K562 (cell line): ENCODE measurements around the gene MYOT. TPM values are rescaled to one million over a fixed set of nuclear protein-coding genes. Genes with fewer than 3 reads are reported as not detected.
A peak's percentile ranks its signal among the peaks of the same experiment; 100 is the strongest.

Source experiments
- BCL6 ChIP-seq: fragments of 250-450 bp; sonication (Bioruptor Pico); IDR thresholded peaks from 2 replicates; pipeline ENCODE4 v1.4.0; 2020
- BRCA1 ChIP-seq, 2 experiments: fragments of 450-650 bp in 1 of 2; sonication (generic) in 1 of 2; formaldehyde crosslinking in 1 of 2; IDR thresholded peaks; 2 replicates each; pipeline versions ENCODE4 v1.5.0 to v1.6.1; 2017 to 2020; ENCODE audit warnings: mild to moderate bottlenecking in 1 of 2, missing genetic modification reagents in 1 of 2
- CBX5 ChIP-seq: IDR thresholded peaks from 2 replicates; pipeline ENCODE4 v1.6.1; 2014; ENCODE audit warnings: low read depth, borderline replicate concordance
- CTBP1 ChIP-seq: fragments of 450-650 bp; IDR thresholded peaks from 2 replicates; pipeline ENCODE4 v1.6.1; 2016; ENCODE audit warnings: borderline replicate concordance
- DACH1 ChIP-seq: fragments of 450-650 bp; IDR thresholded peaks from 2 replicates; pipeline ENCODE4 v1.6.1; 2018; ENCODE audit not compliant: partially characterized antibody
- ESRRA ChIP-seq: fragments of 450-650 bp; IDR thresholded peaks from 2 replicates; pipeline ENCODE4 v1.6.1; 2014; ENCODE audit warnings: low read depth, mild to moderate bottlenecking, moderate library complexity, borderline replicate concordance
- ETV5 ChIP-seq: sonication (generic); formaldehyde crosslinking; IDR thresholded peaks from 2 replicates; pipeline ENCODE4 v1.4.0; 2020; ENCODE audit warnings: low read depth, mild to moderate bottlenecking, missing genetic modification reagents
- KDM1A ChIP-seq, 2 experiments: fragments of 450-650 bp; IDR thresholded peaks; 2 replicates each; pipeline ENCODE4 v1.6.1; 2016; ENCODE audit warnings: mild to moderate bottlenecking in 2 of 2
- MYC ChIP-seq, 2 experiments: fragments of 250-450 bp in 1 of 2; sonication (Bioruptor Pico) in 1 of 2; IDR thresholded peaks; 2 replicates each; pipeline versions ENCODE4 v1.5.1 to v1.6.1; 2012 to 2021; ENCODE audit warnings: low read depth in 2 of 2, borderline replicate concordance in 1 of 2, improper control_type of control experiment in 1 of 2, low read length in 1 of 2, mild to moderate bottlenecking in 1 of 2, moderate library complexity in 1 of 2
- NONO ChIP-seq, 2 experiments: fragments of 200-400 bp in 1 of 2; fragments of 450-650 bp in 1 of 2; formaldehyde crosslinking in 1 of 2; IDR thresholded peaks; 2 replicates each; pipeline ENCODE4 v1.6.1; 2017; ENCODE audit warnings: low read depth in 2 of 2, mild to moderate bottlenecking in 2 of 2, moderate library complexity in 2 of 2, low read length in 1 of 2
- NR2C2 ChIP-seq, 2 experiments: fragments of 200-800 bp in 1 of 2; sonication (Bioruptor generic) in 1 of 2; sonication (generic) in 1 of 2; formaldehyde crosslinking in 1 of 2; IDR thresholded peaks; 2 replicates each; pipeline versions ENCODE4 v1.6.1 to v1.8.0; 2016 to 2022; ENCODE audit warnings: mild to moderate bottlenecking in 1 of 2, missing compliant biosample characterization in 1 of 2, missing genetic modification characterization in 1 of 2, missing genetic modification reagents in 1 of 2
- RBM22 ChIP-seq: fragments of 200-400 bp; formaldehyde crosslinking; IDR thresholded peaks from 2 replicates; pipeline ENCODE4 v1.6.1; 2018; ENCODE audit warnings: low read length, low read depth; ENCODE audit not compliant: poor library complexity, severe bottlenecking
- RFX7 ChIP-seq: fragments of 250-450 bp; sonication (Bioruptor Pico); IDR thresholded peaks from 2 replicates; pipeline ENCODE4 v1.5.1; 2021; ENCODE audit warnings: mild to moderate bottlenecking
- SAP30 ChIP-seq: fragments of 200-600 bp; sonication (generic); IDR thresholded peaks from 2 replicates; pipeline ENCODE4 v1.6.1; 2012; ENCODE audit warnings: borderline replicate concordance, low read depth, mild to moderate bottlenecking, moderate library complexity, low read length, control low read depth, inconsistent platforms; ENCODE audit not compliant: insufficient read depth, poor library complexity, severe bottlenecking
- TEAD1 ChIP-seq, 2 experiments: fragments of 450-650 bp in 1 of 2; sonication (generic) in 1 of 2; formaldehyde crosslinking; IDR thresholded peaks; 2 replicates each; pipeline versions ENCODE4 v1.4.0 to v1.8.0; 2020 to 2022; ENCODE audit warnings: mild to moderate bottlenecking in 2 of 2, missing genetic modification reagents in 1 of 2
- XRCC3 ChIP-seq: fragments of 450-650 bp; IDR thresholded peaks from 2 replicates; pipeline ENCODE4 v1.6.1; 2017; ENCODE audit warnings: mild to moderate bottlenecking, moderate library complexity
- ZNF24 ChIP-seq: fragments of 450-650 bp; IDR thresholded peaks from 2 replicates; pipeline ENCODE4 v1.6.1; 2016
- ZNF445 ChIP-seq: fragments of 250-450 bp; sonication (Bioruptor Pico); IDR thresholded peaks from 2 replicates; pipeline ENCODE4 v1.4.0; 2020; ENCODE audit warnings: low read depth, mild to moderate bottlenecking, moderate library complexity
- ZNF717 ChIP-seq: fragments of 250-450 bp; sonication (Bioruptor Pico); IDR thresholded peaks from 2 replicates; pipeline ENCODE4 v1.5.0; 2021
- polyA plus RNA-seq, 8 experiments: library from polyadenylated mRNA; depleted of rRNA in 4 of 8; stranded (reverse) in 5 of 8; unstranded in 3 of 8; fragments of >200 nt; fragmentation: Nextera tagmentation in 2 of 8; fragmentation: Illumina TruSeq in 1 of 8; extraction: Ambion mirVana in 2 of 8; extraction: Trizol in 1 of 8; gene quantifications; 2 replicates each; pipeline versions ENCODE4 v1.2.1 to v1.2.3, GENCODE V29; 2011 to 2014; ENCODE audit warnings: inconsistent platforms in 1 of 8, missing spikeins in 1 of 8
- total RNA-seq, 7 experiments: library from RNA; depleted of rRNA in 6 of 7; stranded (reverse); fragments of >200 nt in 6 of 7; fragmentation: Illumina TruSeq in 2 of 7; extraction: Trizol in 2 of 7; gene quantifications; 2 replicates each; pipeline versions ENCODE4 v1.2.1 to v1.2.3, GENCODE V29; 2011 to 2021; ENCODE audit warnings: low replicate concordance in 1 of 7
- TF ChIP-seq, protein P1 (sequence below): fragments of 450-650 bp; conservative IDR thresholded peaks from 2 replicates; pipeline ENCODE4 v1.6.1; 2016; ENCODE audit warnings: missing genetic modification characterization, low read depth, mild to moderate bottlenecking, control low read depth, missing compliant biosample characterization
- TF ChIP-seq, protein P2 (sequence below): sonication (generic); formaldehyde crosslinking; IDR thresholded peaks from 2 replicates; pipeline ENCODE4 v1.8.0; 2022; ENCODE audit warnings: mild to moderate bottlenecking, missing genetic modification reagents
- TF ChIP-seq, protein P3 (sequence below): fragments of 450-650 bp; IDR thresholded peaks from 2 replicates; pipeline ENCODE4 v1.6.1; 2017; ENCODE audit warnings: mild to moderate bottlenecking, moderate library complexity

Gene MYOT
- total and polyA plus RNA-seq, 9 of the 15 experiments (the other 6 are each of a cell fraction or from before 2014, with no cell fraction given): 0.24 to 0.38 TPM; not detected in 7

DNA sequence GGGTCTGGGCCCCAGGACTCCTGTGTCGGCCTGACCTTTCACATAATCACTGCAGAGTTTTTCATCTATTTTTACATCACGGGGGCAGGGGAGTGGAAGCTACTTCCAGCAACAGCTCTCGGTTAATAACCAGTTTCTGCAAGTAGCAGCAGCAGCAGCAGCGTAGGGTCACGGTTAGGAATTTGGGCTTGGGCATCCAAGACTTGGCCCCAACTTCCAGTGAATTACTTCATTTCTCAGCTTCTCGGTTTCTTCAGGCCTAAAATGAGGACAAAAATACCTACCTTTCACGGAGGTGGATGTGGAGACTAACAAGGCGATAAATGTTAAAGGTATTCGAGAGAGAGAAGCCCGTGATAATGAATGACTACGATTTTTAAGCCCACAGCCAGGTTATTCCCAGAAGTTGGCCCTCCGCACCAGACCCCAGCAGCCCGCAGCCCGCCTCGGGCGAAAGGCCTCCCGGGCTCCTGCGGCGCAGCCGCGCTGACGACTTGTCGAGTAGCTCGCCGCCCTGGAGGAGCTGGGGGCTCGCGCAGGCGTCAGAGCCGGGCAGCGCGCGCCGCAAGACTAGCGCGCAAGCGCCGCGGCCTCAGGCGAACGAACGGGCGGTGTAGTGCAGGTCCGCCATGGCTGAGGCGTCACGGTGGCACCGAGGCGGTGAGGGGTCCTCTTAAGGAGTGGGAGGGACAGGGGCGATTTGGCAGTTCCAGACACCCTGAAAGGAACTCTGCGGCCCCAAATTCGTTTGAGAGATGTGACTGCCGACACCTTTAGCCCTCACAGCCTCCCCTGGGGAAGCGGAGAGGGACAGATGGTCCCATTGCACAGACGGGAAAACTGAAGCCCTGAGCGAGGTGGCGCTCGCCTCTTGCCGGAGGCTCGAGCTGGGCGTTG is 21.5 kb downstream of the MYOT start, which contains the start of gene PKD2L2 (continued):
- TF ChIP-seq, protein P1, sequence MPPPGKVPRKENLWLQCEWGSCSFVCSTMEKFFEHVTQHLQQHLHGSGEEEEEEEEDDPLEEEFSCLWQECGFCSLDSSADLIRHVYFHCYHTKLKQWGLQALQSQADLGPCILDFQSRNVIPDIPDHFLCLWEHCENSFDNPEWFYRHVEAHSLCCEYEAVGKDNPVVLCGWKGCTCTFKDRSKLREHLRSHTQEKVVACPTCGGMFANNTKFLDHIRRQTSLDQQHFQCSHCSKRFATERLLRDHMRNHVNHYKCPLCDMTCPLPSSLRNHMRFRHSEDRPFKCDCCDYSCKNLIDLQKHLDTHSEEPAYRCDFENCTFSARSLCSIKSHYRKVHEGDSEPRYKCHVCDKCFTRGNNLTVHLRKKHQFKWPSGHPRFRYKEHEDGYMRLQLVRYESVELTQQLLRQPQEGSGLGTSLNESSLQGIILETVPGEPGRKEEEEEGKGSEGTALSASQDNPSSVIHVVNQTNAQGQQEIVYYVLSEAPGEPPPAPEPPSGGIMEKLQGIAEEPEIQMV: 0 out of 2 replicates have a peak, but pooled peaks have one; percentile 7
- peak; percentile 8 to 69; a peak in 1 of 4 replicates for TF ChIP-seq NONO (IDR thresholded peaks at IDR 0.05; ENCODE audit: low read depth in 2 of 2, low read length in 1 of 2)
- no peak for TF ChIP-seq DACH1
- TF ChIP-seq, protein P2, sequence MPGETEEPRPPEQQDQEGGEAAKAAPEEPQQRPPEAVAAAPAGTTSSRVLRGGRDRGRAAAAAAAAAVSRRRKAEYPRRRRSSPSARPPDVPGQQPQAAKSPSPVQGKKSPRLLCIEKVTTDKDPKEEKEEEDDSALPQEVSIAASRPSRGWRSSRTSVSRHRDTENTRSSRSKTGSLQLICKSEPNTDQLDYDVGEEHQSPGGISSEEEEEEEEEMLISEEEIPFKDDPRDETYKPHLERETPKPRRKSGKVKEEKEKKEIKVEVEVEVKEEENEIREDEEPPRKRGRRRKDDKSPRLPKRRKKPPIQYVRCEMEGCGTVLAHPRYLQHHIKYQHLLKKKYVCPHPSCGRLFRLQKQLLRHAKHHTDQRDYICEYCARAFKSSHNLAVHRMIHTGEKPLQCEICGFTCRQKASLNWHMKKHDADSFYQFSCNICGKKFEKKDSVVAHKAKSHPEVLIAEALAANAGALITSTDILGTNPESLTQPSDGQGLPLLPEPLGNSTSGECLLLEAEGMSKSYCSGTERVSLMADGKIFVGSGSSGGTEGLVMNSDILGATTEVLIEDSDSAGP (CRISPR knock-in tag): peak; percentile 42; the same call in 1 of the 2 replicates
- TF ChIP-seq SAP30: peak; percentile 11
- TF ChIP-seq ZNF24: peak; percentile 19; the same call in 1 of the 2 replicates
- peak; percentile 85 for TF ChIP-seq ESRRA
- TF ChIP-seq ETV5 (CRISPR knock-in tag): peak; percentile 76; the same call in 1 of the 2 replicates
- no peak for TF ChIP-seq BRCA1 (IDR thresholded peaks at IDR 0.05)
- no peak for TF ChIP-seq BRCA1 (CRISPR knock-in tag; IDR thresholded peaks at IDR 0.05)
- no peak for TF ChIP-seq ZNF445 (CRISPR knock-in tag)
- TF ChIP-seq RFX7: no peak
- TF ChIP-seq TEAD1 (CRISPR knock-in tag; IDR thresholded peaks at IDR 0.05): 0 out of 4 replicates have a peak, but pooled peaks of 1 of the 2 experiments have one; percentile 57
- no peak for TF ChIP-seq XRCC3
- TF ChIP-seq RBM22: no peak
- peak; percentile 83 for TF ChIP-seq CTBP1
- 0 out of 2 replicates have a peak, but pooled peaks have one; percentile 22 for TF ChIP-seq CBX5
- peak; percentile 94 to 98 for TF ChIP-seq KDM1A (IDR thresholded peaks at IDR 0.05)
- no peak for TF ChIP-seq ZNF717 (CRISPR knock-in tag)
- TF ChIP-seq NR2C2 (CRISPR knock-in tag; IDR thresholded peaks at IDR 0.05): peak; percentile 60; the same call in 1 of the 2 replicates
- TF ChIP-seq NR2C2 (tag; IDR thresholded peaks at IDR 0.05): peak; percentile 79
- no peak for TF ChIP-seq BCL6 (CRISPR knock-in tag)
- peak; percentile 58; the same call in 1 of the 2 replicates for TF ChIP-seq MYC (IDR thresholded peaks at IDR 0.05; ENCODE audit: low read depth, low read length)
- TF ChIP-seq MYC (CRISPR knock-in tag; IDR thresholded peaks at IDR 0.05; ENCODE audit: borderline replicate concordance, low read depth): peak; percentile 17; the same call in 1 of the 2 replicates
- TF ChIP-seq, protein P3, sequence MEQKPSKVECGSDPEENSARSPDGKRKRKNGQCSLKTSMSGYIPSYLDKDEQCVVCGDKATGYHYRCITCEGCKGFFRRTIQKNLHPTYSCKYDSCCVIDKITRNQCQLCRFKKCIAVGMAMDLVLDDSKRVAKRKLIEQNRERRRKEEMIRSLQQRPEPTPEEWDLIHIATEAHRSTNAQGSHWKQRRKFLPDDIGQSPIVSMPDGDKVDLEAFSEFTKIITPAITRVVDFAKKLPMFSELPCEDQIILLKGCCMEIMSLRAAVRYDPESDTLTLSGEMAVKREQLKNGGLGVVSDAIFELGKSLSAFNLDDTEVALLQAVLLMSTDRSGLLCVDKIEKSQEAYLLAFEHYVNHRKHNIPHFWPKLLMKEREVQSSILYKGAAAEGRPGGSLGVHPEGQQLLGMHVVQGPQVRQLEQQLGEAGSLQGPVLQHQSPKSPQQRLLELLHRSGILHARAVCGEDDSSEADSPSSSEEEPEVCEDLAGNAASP: no peak
